ENCODE data around the gene CENPB. TPM values are rescaled to one million over a fixed set of nuclear protein-coding genes. Genes with fewer than 3 reads are reported as not detected.

Gene CENPB
- total and polyA plus RNA-seq, 10 of the 15 experiments (the other 5 are each of a cell fraction or from before 2014, with no cell fraction given) = 0.16 to 71.2 (median 14.0) TPM

GRCh38 chr20:3778976-3779375 lies 7.6 kb downstream of the CENPB start:
- no peaks in the 10 kb centered on the region; the same call in 2 of the 3 replicates for H3K9me3 ChIP-seq (replicated peaks; ENCODE audit: control insufficient read depth, insufficient read depth, low read length)
- TF ChIP-seq TAF1 (IDR thresholded peaks at IDR 0.05; ENCODE audit: borderline replicate concordance, low read depth, low read length) (no peak), RUNX3 (IDR thresholded peaks at IDR 0.05; ENCODE audit: low read length) (no peak), STAT3 (IDR thresholded peaks at IDR 0.05; ENCODE audit: low read depth, low read length) (no peak), ZBTB40 (IDR thresholded peaks at IDR 0.05; ENCODE audit: borderline replicate concordance) (no peak), MXI1 (IDR thresholded peaks at IDR 0.05; ENCODE audit: low read depth, low read length) (no peak), TCF3 (IDR thresholded peaks at IDR 0.05; ENCODE audit: borderline replicate concordance, insufficient read depth, low read depth, low read length) (no peak), CBX3 (IDR thresholded peaks at IDR 0.05; ENCODE audit: borderline replicate concordance, low read depth) (no peak), NFIC (IDR thresholded peaks at IDR 0.05; ENCODE audit: low read depth, low read length) (no peak), ZNF384 (IDR thresholded peaks at IDR 0.05; ENCODE audit: borderline replicate concordance, low read depth, low read length) (no peak), EZH2 (IDR thresholded peaks at IDR 0.05; ENCODE audit: borderline replicate concordance, control insufficient read depth, low read depth, low read length) (no peak), TARDBP (IDR thresholded peaks at IDR 0.05; ENCODE audit: borderline replicate concordance) (no peak)
- POLR2A ChIA-PET = interaction anchor here (1.0 kb wide), 1 partner anchor 10 kb away, joined by 4 read pairs; no protein-coding TSS in a partner anchor
- no peak for FAIRE-seq
- H3K4me2 ChIP-seq (ENCODE audit: control insufficient read depth, insufficient read depth) = no peak overlapping the region
- DNase-seq (ENCODE audit: low read depth, low spot score) = no peak
- BruUV-seq (replicated peaks) = no TSS peak
- H3K9ac ChIP-seq (ENCODE audit: control insufficient read depth, insufficient read depth, low read length) = no peak overlapping the region
- no peaks in the 10 kb centered on the region for H3K36me3 ChIP-seq (ENCODE audit: control insufficient read depth in 2 of 2, insufficient read depth in 2 of 2, low read length in 1 of 2)
- no peak for ATAC-seq
- in situ Hi-C loops (cut with MboI) (no loop called here), intact Hi-C loops (cut with micrococcal nuclease; ENCODE audit: unreplicated experiment) (no loop called here)
- H3K4me3 ChIP-seq = no peak overlapping the region
- peaks cover 12 to 16% of the 10 kb centered on the region in 2 experiments for H3K27me3 ChIP-seq (replicated peaks in 1 of 2; ENCODE audit: control insufficient read depth in 2 of 2, insufficient read depth in 2 of 2, low read length in 1 of 2)
- H2AFZ ChIP-seq (ENCODE audit: control insufficient read depth, low read depth, low read length) = no peak overlapping the region
- CTCF ChIA-PET = interaction anchor here (0.6 to 4.2 kb wide), 8 partner anchors 9 to 109 kb away, joined by 3 to 26 read pairs (median 3); partner anchors contain the start of gene ADISSP
- RAD21 ChIA-PET (ENCODE audit: unreplicated experiment) = interaction anchor here (0.6 to 1.0 kb wide), 3 partner anchors 12 to 62 kb away, joined by 3 read pairs; partner anchors contain the start of genes ADISSP and AP5S1
- H3K4me1 ChIP-seq (ENCODE audit: control insufficient read depth, insufficient read depth, low read length) = peaks cover 12% of the 10 kb centered on the region
- no peak overlapping the region for H3K27ac ChIP-seq (ENCODE audit: control insufficient read depth, insufficient read depth)
- SMC1A ChIA-PET (ENCODE audit: uncharacterized antibody, unreplicated experiment) = no interaction called here
- WGBS (ENCODE audit: insufficient coverage, insufficient replicate concordance, low lambda C conversion rate, missing lambda C conversion rate) = 48% methylated on average over 18 of the region's 18 CpGs
- no peaks in the 10 kb centered on the region for H3K79me2 ChIP-seq (ENCODE audit: control insufficient read depth, insufficient read depth, low read length)
- no peaks in the 10 kb centered on the region for H4K20me1 ChIP-seq (ENCODE audit: control insufficient read depth, insufficient read depth)
